Activated T-cell treated with anti-CD3 and anti-CD28 coated beads for 4 hours (primary cell): ENCODE measurements around the gene XAB2.
"Not testable (repeated sequence)": the region's sequence is repeated elsewhere in the genome, so short reads cannot be mapped to it uniquely, and the experiment has no call there.

Experiments
- DNase-seq: peaks from one replicate; pipeline ENCODE4 v3.0.0-alpha.2; 2020

The XAB2 gene

GRCh38 chr19:7611541-7612279 lies 17.6 kb downstream of the XAB2 start:
- no peak for DNase-seq

GRCh38 chr19:7610491-7611240 lies 18.7 kb downstream of the XAB2 start:
- no peak for DNase-seq

GRCh38 chr19:7607874-7608560 lies 21.3 kb downstream of the XAB2 start:
- no peak for DNase-seq

DNA sequence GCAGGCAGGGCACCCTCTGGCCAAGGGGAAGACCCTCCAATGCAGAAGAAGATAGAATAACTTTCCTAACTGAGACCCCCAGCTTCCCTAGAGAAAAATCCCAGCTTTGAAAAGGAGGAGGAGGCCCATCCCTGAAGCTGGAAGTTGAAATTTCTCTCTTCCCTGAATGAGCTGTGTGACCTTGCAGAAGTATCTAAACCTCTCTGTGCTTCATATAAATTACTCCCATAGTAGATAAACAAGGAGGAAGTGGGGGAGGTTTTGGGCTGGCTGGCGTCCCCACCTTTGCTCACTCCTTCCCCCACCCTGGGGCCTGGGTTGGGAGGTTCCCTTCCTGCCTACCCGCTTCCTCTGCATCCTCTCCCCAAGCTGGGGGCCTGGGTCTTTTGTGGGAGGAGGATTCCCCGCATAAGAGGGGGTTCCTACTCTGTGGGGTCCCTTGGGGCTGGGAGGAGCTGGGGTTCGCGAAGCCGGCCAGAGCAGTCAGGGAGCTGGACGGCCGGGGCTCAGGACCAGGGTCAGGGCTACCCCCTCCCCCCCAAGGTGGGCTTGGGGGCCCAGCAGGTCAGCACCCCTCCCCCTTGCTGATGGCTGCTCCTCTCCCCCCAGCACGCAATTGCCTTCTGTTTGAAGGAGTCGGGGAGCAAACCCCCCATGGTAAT lies 22.0 kb downstream of the XAB2 start:
- DNase-seq = no peak

DNA sequence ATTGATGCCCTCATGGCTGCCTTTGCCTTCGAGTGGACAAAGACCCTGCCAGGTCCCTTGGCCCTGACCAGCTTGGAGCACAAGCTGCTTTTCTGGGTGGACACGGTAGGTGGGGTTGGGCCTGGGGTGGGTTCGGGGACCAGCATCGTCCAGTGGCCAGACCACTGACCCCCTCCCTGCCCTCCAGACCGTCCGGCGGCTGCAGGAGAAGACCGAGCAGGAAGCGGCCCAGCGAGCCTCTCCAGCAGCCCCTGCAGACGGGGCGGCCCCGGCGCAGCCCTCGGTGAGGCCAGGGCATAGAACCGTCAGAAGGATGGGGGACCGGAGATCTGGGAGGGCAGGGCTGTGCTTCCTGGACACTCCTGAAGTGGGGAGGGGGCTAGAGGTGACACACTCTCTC lies 23.1 kb downstream of the XAB2 start:
- DNase-seq = no peak

DNA sequence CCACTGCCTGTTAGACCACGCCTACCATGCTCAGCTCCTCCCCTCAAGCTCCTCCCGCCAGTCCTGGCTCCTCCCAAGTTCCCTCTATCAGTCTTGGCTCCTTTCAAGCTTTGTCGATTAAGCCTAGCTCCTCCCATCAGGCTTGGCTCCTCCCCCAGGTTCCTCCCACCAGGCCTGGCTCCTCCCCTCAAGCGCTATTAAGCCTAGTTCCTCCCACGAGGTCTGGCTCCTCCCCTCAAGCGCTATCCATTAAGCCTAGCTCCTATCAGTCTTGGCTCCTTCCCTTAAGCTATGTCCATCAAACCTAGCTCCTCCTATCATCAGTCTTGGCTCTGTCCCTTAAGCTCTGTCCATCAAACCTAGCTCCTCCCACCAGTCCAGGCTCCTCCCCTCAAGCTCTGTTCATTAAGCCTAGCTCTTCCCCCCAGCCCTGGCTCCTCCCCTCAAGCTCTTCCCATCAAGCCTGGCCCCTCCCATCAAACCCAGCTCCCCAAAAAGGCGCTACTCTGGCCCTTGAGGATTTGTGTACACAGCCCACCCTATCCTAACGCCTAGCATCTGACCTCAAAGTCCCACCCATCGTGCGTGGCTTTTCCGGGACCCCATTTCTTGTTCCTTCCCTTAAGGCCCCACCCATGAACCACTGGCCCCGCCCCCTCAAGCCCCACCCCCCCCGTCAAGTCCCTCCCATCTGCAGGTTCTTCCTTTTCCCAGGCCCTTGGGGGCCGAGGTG lies 23.7 kb downstream of the XAB2 start:
- DNase-seq = no peak

- no peak for DNase-seq
Observed at GRCh38 chr19:7603919-7604318, 25.4 kb downstream of the XAB2 start.

DNA sequence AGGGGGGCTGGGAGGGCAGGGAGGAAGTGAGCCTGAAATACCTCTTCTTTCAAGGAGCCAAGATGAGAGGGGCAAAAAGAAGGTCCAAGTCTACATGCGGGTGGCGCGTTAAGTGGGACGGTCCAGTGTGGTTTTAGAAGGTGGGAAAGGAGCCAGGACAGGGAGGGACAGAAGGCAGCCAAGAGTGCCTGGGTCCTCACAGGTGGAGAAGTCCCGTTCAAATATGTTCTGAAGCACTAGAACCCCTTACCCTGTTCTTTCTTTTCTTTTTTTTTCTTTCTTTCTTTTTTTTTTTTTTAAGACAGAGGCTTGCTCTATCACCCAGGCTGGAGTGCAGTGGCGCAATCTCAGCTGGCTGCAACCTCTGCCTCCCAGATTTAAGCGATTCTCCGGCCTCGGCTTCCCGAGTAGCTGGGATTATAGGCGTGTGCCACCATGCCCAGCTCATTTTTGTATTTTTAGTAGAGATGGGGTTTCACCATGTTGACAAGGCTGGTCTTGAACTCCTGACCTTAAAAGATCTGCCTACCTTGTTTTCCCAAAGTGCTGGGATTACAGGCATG lies 26.3 kb downstream of the XAB2 start:
- no peak for DNase-seq

DNA sequence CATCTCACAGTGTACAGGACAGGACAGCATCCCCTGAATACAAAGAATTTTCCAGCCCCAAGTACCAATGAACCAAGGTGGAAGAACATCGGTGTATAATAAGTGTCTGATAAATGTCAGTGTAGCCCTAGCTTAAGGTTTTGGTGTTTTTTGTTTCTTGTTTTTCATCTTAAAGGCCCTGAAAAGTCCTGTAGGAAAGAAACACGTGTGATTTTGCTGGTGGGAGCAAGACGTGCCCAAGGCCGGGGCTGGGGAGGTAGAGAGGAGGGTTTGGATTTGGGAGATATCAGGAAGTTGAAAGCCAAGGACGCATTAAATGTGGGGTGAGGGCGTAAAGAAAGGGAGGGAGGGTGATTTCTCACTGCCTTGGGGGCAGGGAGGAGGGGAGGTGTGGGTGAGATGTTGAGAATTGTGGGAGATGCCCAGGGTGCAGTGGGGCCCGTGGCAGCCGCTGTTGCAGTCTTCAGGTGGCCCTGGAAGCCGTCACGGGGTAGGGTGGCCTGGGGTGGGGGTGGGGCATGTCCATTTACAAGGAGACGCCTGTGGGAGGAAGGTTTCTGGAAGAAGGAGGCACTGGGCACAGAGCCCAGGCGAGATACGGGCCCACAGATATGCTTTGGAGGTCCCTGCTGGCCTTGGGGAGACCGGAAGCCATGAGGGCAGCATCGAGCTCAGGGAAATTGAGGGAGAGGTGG lies 27.0 kb downstream of the XAB2 start:
- DNase-seq = no peak

- no peak for DNase-seq
Observed at GRCh38 chr19:7600721-7601120, 28.6 kb downstream of the XAB2 start.

DNA sequence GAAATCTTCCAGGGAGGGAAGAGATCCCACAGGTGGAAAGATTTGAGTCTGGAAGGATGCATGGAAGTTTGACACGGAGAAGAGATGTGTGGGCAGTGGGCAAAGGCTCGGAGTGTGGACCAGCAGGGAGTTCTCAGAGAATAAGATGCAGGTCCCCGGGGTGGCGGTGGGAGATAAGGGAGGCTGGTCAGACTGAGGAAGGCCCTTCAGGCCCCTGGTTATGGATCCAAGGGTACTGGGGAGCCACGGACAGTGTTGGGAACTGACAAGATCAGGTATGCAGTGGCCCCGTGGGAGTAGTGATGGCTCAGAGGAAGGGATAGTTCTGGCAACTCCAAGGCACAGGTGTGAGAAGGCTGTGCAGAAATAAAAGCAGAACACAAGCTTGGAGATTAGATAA lies 31.2 kb downstream of the XAB2 start:
- no peak for DNase-seq

- no peak for DNase-seq
Observed at GRCh38 chr19:7597689-7598088, 31.7 kb downstream of the XAB2 start.

DNA sequence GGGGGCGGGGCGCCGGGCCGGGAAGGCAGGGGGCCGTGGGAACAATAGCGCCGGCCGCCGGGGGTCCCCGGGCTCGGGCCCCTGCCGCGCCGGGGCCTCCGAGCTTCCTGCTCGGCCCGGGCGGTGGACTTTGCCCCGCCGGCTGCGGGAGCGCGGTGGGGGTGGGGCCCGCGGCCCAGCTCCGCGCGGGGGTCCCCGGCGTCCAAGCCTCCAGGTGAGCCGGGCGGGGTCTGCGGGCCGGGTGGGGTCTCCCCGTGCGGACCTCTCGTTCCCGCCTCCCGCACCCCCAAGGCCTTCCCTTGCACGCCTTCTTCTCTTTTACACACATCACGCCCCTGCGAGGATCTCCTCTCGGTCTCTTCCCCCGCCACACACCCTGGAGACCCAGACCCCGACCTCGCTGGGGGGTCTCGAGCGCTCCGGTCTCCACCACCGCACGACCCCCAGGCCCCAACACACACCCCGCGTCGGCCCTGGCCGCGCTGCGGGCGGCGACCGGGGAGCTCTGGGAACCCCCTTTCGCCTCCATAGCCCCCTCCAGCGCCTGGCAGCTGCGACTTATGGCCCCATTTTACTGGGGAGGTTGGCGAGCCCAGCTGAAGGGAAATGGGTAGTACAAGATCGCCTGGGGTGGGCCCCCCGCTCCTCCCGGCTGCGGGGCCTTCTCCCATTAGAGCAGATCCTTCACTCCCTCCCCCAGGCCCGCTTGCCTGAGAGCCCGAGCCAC lies 33.0 kb downstream of the XAB2 start:
- no peak for DNase-seq

GRCh38 chr19:7595466-7596133 lies 33.7 kb downstream of the XAB2 start, which contains the start of gene CAMSAP3:
CAMSAP3 (plus strand) TSS chr19:7595863; CDS start chr19:7596003, 140 bp downstream.
- DNase-seq = peak; percentile 14

DNA sequence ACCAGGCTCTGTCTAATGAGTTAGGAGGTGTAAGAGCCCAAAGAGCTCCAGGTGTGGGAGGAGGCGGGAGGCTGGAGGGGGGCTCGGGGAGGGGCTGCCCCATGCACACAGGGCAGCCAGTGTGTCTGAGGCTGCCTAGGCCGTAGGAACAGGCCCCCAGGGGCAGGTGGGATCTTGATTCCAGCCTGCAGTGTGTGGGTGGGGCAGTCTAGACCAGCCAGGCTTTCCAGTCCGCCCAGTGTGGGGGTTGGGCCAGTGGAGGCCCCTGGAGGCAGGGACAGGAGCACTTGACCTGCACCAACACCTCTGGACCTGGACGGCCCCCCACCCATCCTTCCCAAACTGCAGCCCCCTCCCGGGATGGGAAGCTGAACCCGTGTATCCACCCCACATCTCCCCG lies 39.1 kb downstream of the XAB2 start:
- no peak for DNase-seq

DNA sequence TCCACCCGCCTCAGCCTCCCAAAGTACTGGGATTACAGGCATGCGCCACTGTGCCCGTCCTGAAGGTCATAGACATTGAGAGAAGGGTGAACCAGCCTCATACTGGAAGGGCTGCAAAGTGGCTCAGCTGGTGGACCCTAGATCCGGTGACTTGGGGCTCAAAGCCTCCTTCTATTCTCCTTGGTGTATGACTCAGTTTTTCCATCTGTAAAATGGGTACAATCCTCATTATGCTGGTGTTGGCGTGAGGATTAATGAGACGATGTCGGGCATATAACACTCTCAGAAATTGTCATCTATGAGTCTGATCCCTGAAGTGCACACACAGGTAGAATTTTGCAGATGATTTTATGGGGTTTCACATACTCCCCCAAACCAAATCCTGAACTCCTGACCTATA lies 39.5 kb downstream of the XAB2 start:
- DNase-seq = no peak

GRCh38 chr19:7582446-7582845 lies 46.9 kb downstream of the XAB2 start:
- no peak for DNase-seq

GRCh38 chr19:7579182-7579581 lies 50.2 kb downstream of the XAB2 start:
- no peak for DNase-seq

GRCh38 chr19:7578127-7578526 lies 51.2 kb downstream of the XAB2 start:
- no peak for DNase-seq

- not testable (repeated sequence) for DNase-seq
Observed at GRCh38 chr19:7577422-7577821, 51.9 kb downstream of the XAB2 start.
